Spleen (tissue), 11 donors: ENCODE results near the gene RADIL. TPM values are rescaled to one million over a fixed set of nuclear protein-coding genes. Genes with fewer than 3 reads are reported as not detected.

ENCODE experiments used
- DNase-seq: peaks from one replicate; pipeline ENCODE4 v3.0.0-alpha.2; 2020
- H3K27ac ChIP-seq, 8 donors: fragments of 200-600 bp; sonication (generic) in 7 of 8; 1 replicate in 4 of 8; 2 replicates in 4 of 8; pipeline versions ENCODE4 v1.5.0 to v1.8.0; 2016 to 2021; ENCODE audit warnings: inconsistent platforms in 4 of 8, mild to moderate bottlenecking in 4 of 8, moderate library complexity in 1 of 8
- H3K27me3 ChIP-seq, 7 donors: fragments of 200-600 bp; sonication (generic) in 6 of 7; replicated peaks in 1 of 7; 1 replicate in 4 of 7; 2 replicates in 3 of 7; pipeline versions ENCODE4 v1.5.0 to v1.8.0; 2016 to 2021; ENCODE audit warnings: inconsistent platforms in 3 of 7, mild to moderate bottlenecking in 1 of 7
- H3K36me3 ChIP-seq, 6 donors: fragments of 200-600 bp; sonication (generic) in 5 of 6; 1 replicate in 4 of 6; 2 replicates in 2 of 6; pipeline versions ENCODE4 v1.5.0 to v1.8.0; 2016 to 2021; ENCODE audit warnings: inconsistent platforms in 2 of 6
- H3K4me1 ChIP-seq, 6 donors: fragments of 200-600 bp; sonication (generic) in 5 of 6; 1 replicate in 3 of 6; 2 replicates in 3 of 6; pipeline versions ENCODE4 v1.5.0 to v1.8.0; 2016 to 2021; ENCODE audit warnings: inconsistent platforms in 3 of 6
- H3K4me3 ChIP-seq, 8 donors: fragments of 200-600 bp; sonication (generic) in 7 of 8; 1 replicate in 4 of 8; 2 replicates in 4 of 8; pipeline versions ENCODE4 v1.5.0 to v1.8.0; 2016 to 2021; ENCODE audit warnings: inconsistent platforms in 4 of 8, mild to moderate bottlenecking in 4 of 8, moderate library complexity in 2 of 8
- H3K9me3 ChIP-seq, 8 donors: fragments of 200-600 bp; sonication (generic) in 7 of 8; 1 replicate in 4 of 8; 2 replicates in 4 of 8; pipeline versions ENCODE4 v1.5.0 to v1.8.0; 2016 to 2021; ENCODE audit warnings: inconsistent platforms in 4 of 8
- POLR2A ChIP-seq, 3 donors: fragments of 450-650 bp; IDR thresholded peaks; one replicate each; pipeline ENCODE4 v1.5.1; 2017; ENCODE audit warnings: antibody characterized with exemption in 3 of 3, mild to moderate bottlenecking in 1 of 3
- POLR2AphosphoS5 ChIP-seq, 3 donors: sonication (generic); formaldehyde crosslinking; IDR thresholded peaks; one replicate each; pipeline ENCODE4 v1.5.1; 2017; ENCODE audit warnings: antibody characterized with exemption in 3 of 3
- WGBS, 5 donors: extraction: QIAGEN DNeasy Blood & Tissue Kit in 3 of 5; methylation state at CpG; one replicate each; pipeline versions ENCODE4 v1.1.5 to v1.1.7; 2013 to 2018; 5-methylcytosine and 5-hydroxymethylcytosine counted together
- intact Hi-C: fragments of 100-400 bp; cut with DNase I; formaldehyde crosslinking; loops from one replicate; pipeline ENCODE4 v1.15.0; 2023; ENCODE audit warnings: low total_unique reads
- polyA plus RNA-seq, 3 donors: library from polyadenylated mRNA; stranded (reverse); fragments of 200-250 nt; gene quantifications; one replicate each; pipeline ENCODE4 v1.2.1, GENCODE V29; 2013
- total RNA-seq, 7 donors: library from RNA; depleted of rRNA in 3 of 7; stranded (reverse); fragments of >200 nt in 3 of 7; fragmentation: NEBNext Ultra II Directional in 4 of 7; extraction: Animal tissue kit (Norgen Biotek cat#: 25700) in 4 of 7; gene quantifications; one replicate each; pipeline versions ENCODE4 v1.1.0 to v1.2.1, GENCODE V29; 2016 to 2021
- TF ChIP-seq, protein P1 (sequence below), 11 experiments: fragments of 200-600 bp in 7 of 11; fragments of 450-650 bp in 4 of 11; sonication (generic) in 4 of 11; IDR thresholded peaks in 8 of 11; conservative IDR thresholded peaks in 3 of 11; 1 replicate in 7 of 11; 2 replicates in 4 of 11; pipeline versions ENCODE4 v1.4.0 to v1.8.0; 2016 to 2021; ENCODE audit warnings: antibody characterized with exemption in 11 of 11, inconsistent platforms in 4 of 11, mild to moderate bottlenecking in 1 of 11
- donor health status: healthy with polysubstance abuse.
- donor health status: DM: no; HTN: no; CAD: no; lungs with moderate emphysema.
- donor health status: DM: no; HTN: no; CAD: no.
- donor health status: Bipolar disorder and iron deficiency.
- donor health status: healthy.
- donor health status: DM: no; HTN: no; CAD: no.
- donor health status: DM: yes; HTN: yes; CAD: no.

The RADIL gene
- total and polyA plus RNA-seq, 10 donors = 0.24 to 2.8 (median 1.5) TPM

- DNase-seq = peak; percentile 56
- Histone ChIP-seq H3K4me1 (peaks cover 0 to 11% (median 0%) of the 10 kb centered on the region in 6 donors), H3K27ac (no peak overlapping the region), H3K9me3 (peaks cover 0 to 4% (median 0%) of the 10 kb centered on the region in 8 donors), H3K4me3 (no peak overlapping the region), H3K27me3 (peaks cover 0 to 80% (median 14%) of the 10 kb centered on the region in 7 donors), H3K36me3 (no peaks in the 10 kb centered on the region)
- TF ChIP-seq, protein P1, sequence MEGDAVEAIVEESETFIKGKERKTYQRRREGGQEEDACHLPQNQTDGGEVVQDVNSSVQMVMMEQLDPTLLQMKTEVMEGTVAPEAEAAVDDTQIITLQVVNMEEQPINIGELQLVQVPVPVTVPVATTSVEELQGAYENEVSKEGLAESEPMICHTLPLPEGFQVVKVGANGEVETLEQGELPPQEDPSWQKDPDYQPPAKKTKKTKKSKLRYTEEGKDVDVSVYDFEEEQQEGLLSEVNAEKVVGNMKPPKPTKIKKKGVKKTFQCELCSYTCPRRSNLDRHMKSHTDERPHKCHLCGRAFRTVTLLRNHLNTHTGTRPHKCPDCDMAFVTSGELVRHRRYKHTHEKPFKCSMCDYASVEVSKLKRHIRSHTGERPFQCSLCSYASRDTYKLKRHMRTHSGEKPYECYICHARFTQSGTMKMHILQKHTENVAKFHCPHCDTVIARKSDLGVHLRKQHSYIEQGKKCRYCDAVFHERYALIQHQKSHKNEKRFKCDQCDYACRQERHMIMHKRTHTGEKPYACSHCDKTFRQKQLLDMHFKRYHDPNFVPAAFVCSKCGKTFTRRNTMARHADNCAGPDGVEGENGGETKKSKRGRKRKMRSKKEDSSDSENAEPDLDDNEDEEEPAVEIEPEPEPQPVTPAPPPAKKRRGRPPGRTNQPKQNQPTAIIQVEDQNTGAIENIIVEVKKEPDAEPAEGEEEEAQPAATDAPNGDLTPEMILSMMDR (IDR thresholded peaks at IDR 0.05 in 8 of 11, conservative IDR thresholded peaks at IDR 0.05 in 3 of 11) = no peak
- whole genome bisulfite sequencing, 5 donors = 80 to 92% (median 90%) methylated on average over 24 to 38 of the region's 38 CpGs
- intact Hi-C loops = no loop called here
Observed at GRCh38 chr7:4815609-4816418, 67.7 kb downstream of the RADIL start.

- no peaks in the 10 kb centered on the region for H3K36me3 ChIP-seq
- H3K4me1 ChIP-seq = peaks cover 0 to 6% (median under 1%) of the 10 kb centered on the region in 6 donors
- peaks cover 0 to 84% (median 14%) of the 10 kb centered on the region in 7 donors for H3K27me3 ChIP-seq
- peak; percentile 56 for DNase-seq
- intact Hi-C loops = no loop called here
- 95 to 99% (median 96%) methylated on average over 7 to 14 of the region's 14 CpGs for WGBS, 5 donors
- TF ChIP-seq POLR2AphosphoS5 (IDR thresholded peaks at IDR 0.05) (no peak), POLR2A (IDR thresholded peaks at IDR 0.05) (no peak)
- TF ChIP-seq, protein P1 (IDR thresholded peaks at IDR 0.05 in 8 of 11, conservative IDR thresholded peaks at IDR 0.05 in 3 of 11) = no peak
- no peak overlapping the region for H3K4me3 ChIP-seq
- H3K9me3 ChIP-seq = peaks cover 0 to 4% (median 0%) of the 10 kb centered on the region in 8 donors
- no peak overlapping the region for H3K27ac ChIP-seq
Observed at GRCh38 chr7:4815121-4815520, 68.4 kb downstream of the RADIL start.

DNA sequence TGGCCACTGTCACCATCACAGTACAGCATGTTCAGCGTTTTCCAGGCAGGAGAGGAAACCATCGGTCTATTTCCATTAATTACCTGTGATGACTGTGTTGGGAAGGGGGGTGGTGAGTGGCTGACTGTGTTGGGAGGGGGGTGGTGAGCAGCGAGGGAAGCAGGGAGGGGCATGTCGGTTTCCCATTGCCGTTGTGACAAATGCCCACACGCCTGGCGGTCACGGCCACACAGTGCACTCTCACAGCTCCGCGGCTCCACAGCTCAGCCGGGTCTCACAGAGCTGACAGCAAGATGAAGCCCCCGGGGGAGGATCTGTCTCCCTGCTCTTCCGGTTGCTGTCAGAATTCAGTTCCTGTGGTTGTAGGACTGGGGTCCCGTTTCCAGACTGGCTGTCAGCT lies 69.1 kb downstream of the RADIL start:
- H3K27ac ChIP-seq = no peak overlapping the region
- peaks cover 0 to 84% (median 14%) of the 10 kb centered on the region in 7 donors for H3K27me3 ChIP-seq
- no peaks in the 10 kb centered on the region for H3K36me3 ChIP-seq
- peaks cover 0 to 4% (median 0%) of the 10 kb centered on the region in 8 donors for H3K9me3 ChIP-seq
- peaks cover 0 to 11% (median 7%) of the 10 kb centered on the region in 6 donors for H3K4me1 ChIP-seq
- peak; percentile 59 for DNase-seq
- intact Hi-C loops = no loop called here
- TF ChIP-seq, protein P1 (IDR thresholded peaks at IDR 0.05 in 8 of 11, conservative IDR thresholded peaks at IDR 0.05 in 3 of 11) = no peak
- TF ChIP-seq POLR2AphosphoS5 (IDR thresholded peaks at IDR 0.05) (no peak), POLR2A (IDR thresholded peaks at IDR 0.05) (no peak)
- no peak overlapping the region for H3K4me3 ChIP-seq
- 11 to 39% (median 21%) methylated on average over 7 to 14 of the region's 14 CpGs for WGBS, 5 donors

- no peak for DNase-seq
- peak overlapping the region in 3 of 8 donors; percentile 9 to 60 (median 25) for H3K4me3 ChIP-seq
- intact Hi-C loops = no loop called here
- H3K36me3 ChIP-seq = no peaks in the 10 kb centered on the region
- peaks cover 0 to 17% (median 10%) of the 10 kb centered on the region in 6 donors for H3K4me1 ChIP-seq
- H3K27ac ChIP-seq = no peak overlapping the region
- TF ChIP-seq POLR2A (IDR thresholded peaks at IDR 0.05) (no peak), POLR2AphosphoS5 (IDR thresholded peaks at IDR 0.05) (no peak)
- TF ChIP-seq, protein P1 (IDR thresholded peaks at IDR 0.05 in 8 of 11, conservative IDR thresholded peaks at IDR 0.05 in 3 of 11) = no peak
- 63 to 88% (median 70%) methylated on average over 14 of the region's 14 CpGs for WGBS, 5 donors
- peaks cover 0 to 75% (median 11%) of the 10 kb centered on the region in 7 donors for H3K27me3 ChIP-seq
- peaks cover 0 to 4% (median 0%) of the 10 kb centered on the region in 8 donors for H3K9me3 ChIP-seq
Observed at GRCh38 chr7:4809666-4810065, 73.8 kb downstream of the RADIL start.
